Caki2 (cell line): ENCODE measurements around the gene NUP205. TPM values are rescaled to one million over a fixed set of nuclear protein-coding genes. Genes with fewer than 3 reads are reported as not detected.
"Not testable (repeated sequence)": the region's sequence is repeated elsewhere in the genome, so short reads cannot be mapped to it uniquely, and the experiment has no call there.

Experiments used
- DNase-seq: peaks from one replicate; pipeline ENCODE4 v3.0.0-alpha.2; 2015; ENCODE audit warnings: low read depth
- in situ Hi-C: cut with HindIII; loops from 2 replicates; pipeline ENCODE4 v1.10.0; 2016; ENCODE audit warnings: low sequenced_read_pairs, low pct_unique_long_range_greater_than_20kb, mixed read lengths
- total RNA-seq: library from RNA; depleted of rRNA; stranded (reverse); fragments of >200 nt; shearing (Covaris generic); gene quantifications from 2 replicates; pipeline ENCODE4 v1.2.3, GENCODE V29; 2014; ENCODE audit warnings: low replicate concordance

The NUP205 gene
- total RNA-seq, 1 experiment from 2014 or later: 38.6 TPM

- no peak for DNase-seq
- in situ Hi-C loops: no loop called here
Observed at GRCh38 chr7:135597926-135598305, 40.2 kb downstream of the NUP205 start.

GRCh38 chr7:135599471-135599870 lies 41.8 kb downstream of the NUP205 start:
- no peak for DNase-seq
- in situ Hi-C loops: no loop called here

DNA sequence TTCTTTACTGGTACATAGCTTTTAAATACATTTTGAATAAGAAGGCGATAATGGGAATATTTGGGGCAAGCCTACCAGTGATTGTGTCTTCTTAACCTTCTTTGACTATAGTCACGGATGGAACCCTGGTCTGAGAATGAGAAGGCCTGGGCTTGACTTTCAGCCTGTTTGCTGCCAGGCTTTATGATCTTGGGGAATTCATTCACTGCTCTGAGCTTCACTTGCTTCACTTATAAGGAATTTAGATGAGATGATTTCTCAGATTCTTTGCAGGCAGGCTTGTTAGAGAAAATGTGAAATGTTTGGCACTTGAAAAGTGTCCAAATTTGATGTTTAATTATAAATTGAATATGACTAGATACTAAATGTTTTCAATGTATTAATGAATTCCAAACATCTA lies 42.5 kb downstream of the NUP205 start:
- no peak for DNase-seq
- in situ Hi-C loops: no loop called here

DNA sequence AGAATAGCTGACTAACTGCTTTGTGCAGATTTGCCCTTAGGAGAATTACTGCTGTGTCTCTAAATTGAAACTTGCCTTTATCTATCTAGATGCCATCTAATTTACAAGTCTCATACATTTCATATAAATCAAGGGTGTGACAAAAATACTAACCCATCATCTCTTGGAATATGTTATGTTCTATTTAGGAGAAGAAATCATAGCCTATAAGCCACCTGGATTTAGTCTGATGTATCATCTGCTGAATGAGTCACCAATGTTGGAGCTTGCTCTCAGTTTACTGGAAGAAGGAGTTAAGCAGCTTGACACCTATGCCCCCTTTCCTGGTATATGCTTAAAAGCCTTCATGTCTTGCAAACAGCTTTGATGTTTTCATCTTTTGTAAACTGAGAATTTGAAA lies 43.5 kb downstream of the NUP205 start:
- in situ Hi-C loops: no loop called here
- no peak for DNase-seq

DNA sequence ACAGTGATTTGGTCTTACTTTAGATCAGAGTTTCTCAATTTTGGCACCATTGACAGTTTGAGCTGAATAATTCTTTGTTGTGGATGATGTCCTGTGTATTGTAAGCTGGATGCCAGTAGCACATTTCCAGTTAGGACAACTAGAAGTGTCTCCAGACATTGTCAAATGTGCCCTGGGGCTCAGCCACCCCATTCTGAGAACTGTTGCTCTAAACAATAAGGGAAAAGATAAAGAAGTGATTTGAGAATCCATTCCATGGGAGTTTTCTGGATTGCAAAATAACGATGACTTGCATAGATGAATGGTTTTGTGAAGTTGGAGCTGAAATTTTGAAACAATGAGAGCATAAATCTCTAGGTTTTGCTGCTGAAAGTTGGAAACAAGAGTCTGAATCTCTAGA lies 44.6 kb downstream of the NUP205 start:
- no peak for DNase-seq
- in situ Hi-C loops: no loop called here

DNA sequence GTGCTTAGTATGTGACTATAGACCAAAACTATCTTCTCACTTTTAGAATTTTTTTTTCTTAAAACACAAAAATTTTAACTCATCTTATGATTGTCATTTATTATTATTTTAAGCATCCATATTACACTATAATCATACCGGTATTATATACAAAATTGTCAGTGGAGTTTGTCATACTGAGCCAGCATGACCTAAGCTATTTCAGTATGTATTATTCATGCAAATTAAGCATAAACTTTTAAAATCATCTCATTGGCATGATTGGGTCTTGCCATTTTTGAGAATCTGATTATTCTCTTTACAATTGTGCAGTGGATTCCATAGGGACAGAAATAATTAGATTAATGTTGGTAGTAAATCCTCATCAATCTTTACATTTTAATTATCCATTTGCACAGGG lies 58.4 kb downstream of the NUP205 start:
- in situ Hi-C loops: no loop called here
- DNase-seq: no peak

- in situ Hi-C loops: no loop called here
- no peak for DNase-seq
Observed at GRCh38 chr7:135617781-135618180, 60.1 kb downstream of the NUP205 start.

DNA sequence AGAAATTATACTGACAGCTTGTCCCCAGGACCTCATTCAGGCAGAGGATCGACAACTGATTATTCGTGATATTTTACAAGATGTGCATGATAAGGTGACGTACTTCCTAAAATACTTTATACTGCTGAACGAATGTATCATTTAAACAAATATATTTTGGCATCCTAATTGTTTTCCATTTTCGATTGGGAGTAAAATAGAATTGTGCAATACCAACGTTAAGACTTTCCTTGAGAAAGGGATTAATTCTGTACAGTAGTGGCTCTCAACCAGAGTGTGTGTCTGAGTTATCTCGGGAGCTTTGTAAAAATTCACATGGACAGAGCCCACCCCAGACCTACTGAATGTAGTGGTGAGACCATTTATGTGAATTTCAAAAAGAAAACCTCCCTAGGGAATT lies 60.8 kb downstream of the NUP205 start:
- DNase-seq: no peak
- in situ Hi-C loops: no loop called here

- in situ Hi-C loops: no loop called here
- no peak for DNase-seq
Observed at GRCh38 chr7:135620447-135620846, 62.7 kb downstream of the NUP205 start.

- in situ Hi-C loops: no loop called here
- peak; percentile 76 for DNase-seq
Observed at GRCh38 chr7:135620980-135621850, 63.5 kb downstream of the NUP205 start.

DNA sequence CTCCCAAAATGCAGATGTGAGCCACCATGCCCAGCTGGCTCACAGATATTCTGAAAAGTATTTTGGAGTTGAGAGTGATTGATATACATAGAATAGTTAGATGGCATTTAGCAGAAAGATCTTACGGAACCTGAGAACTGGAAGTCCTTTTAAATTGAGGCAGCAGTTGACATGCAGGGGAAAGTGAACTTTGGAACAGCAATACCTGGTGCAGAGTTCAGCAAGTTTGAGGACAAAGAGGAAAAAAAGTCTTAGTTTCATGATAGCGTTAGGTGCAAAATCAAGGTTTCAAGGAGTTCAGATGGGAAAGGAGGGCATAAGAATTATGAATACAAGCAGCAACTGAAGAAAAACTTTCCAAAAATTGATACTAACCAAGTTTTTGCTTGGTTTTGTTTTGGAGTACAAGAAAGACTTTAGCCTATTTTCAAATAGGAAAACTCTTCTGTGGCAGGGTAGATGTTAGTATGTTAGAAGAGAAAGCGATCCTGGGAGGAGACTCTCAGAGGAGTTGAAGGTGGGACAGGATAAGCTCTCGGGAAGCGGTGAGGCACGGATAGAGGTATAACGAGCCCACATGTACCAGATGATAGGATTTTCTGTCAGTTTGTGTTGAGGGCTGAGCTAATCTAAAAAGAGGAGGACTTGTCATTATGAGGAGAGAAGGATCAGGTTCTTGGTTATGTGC lies 76.6 kb downstream of the NUP205 start:
- in situ Hi-C loops: no loop called here
- no peak for DNase-seq

GRCh38 chr7:135639690-135640089 lies 82.0 kb downstream of the NUP205 start:
- in situ Hi-C loops, DNase-seq: not testable (repeated sequence)

- in situ Hi-C loops: no loop called here
Observed at GRCh38 chr7:135644154-135644553, 86.4 kb downstream of the NUP205 start.

GRCh38 chr7:135644729-135645128 lies 87.0 kb downstream of the NUP205 start:
- in situ Hi-C loops: no loop called here
- DNase-seq: no peak

More at GRCh38 chr7:135644154-135644553, 86.4 kb downstream of the NUP205 start:
- DNase-seq: no peak

DNA sequence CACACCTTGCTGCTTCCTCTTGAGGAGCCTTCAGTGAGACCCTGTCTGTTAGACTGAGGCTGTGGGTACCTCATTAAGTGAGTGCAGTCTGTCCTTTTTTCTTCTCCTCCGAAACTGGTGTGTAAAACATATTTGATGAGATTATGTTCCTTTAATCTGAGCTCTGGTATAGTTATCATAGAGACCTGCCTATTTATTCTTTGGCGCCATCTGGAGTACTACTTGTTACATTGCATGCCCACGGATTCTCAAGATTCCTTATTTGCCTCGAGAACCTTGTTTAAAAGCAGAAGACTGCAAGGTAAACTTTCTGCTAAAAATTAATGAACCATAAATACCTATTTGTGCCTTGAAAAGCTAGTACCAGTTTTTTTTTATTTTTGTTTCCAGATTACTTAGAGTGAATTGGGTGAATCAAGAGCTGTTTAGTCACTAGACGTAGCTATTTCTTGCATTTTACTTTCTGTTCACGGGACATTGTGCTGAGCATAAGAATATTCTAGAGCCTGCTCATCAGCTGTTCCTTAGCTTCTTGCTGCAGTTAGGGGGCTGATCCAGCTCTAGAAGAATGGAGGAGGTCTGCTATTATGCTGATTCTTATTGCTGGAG lies 87.7 kb downstream of the NUP205 start:
- in situ Hi-C loops: no loop called here
- peak; percentile 28 for DNase-seq

DNA sequence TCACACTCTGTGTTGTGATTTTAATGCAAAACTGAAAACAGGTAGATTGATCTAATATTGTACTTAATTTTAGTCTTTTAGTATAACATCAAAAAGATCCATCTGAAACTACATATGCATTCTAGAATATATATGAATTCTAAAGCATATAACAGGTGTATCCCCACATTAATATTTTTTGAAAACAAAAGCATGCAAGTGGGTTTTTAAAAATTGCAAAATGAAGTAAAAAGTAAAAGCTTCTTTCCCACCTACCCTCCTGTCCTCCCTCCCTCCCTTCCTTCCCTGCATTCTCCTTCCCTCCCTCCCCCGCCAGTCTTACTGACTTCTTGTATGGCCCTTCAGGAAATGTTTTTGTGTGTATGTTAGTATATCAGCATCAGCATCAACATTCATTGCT lies 90.0 kb downstream of the NUP205 start:
- no peak for DNase-seq
- in situ Hi-C loops: no loop called here

GRCh38 chr7:135648235-135648634 lies 90.5 kb downstream of the NUP205 start:
- no peak for DNase-seq
- in situ Hi-C loops: no loop called here

DNA sequence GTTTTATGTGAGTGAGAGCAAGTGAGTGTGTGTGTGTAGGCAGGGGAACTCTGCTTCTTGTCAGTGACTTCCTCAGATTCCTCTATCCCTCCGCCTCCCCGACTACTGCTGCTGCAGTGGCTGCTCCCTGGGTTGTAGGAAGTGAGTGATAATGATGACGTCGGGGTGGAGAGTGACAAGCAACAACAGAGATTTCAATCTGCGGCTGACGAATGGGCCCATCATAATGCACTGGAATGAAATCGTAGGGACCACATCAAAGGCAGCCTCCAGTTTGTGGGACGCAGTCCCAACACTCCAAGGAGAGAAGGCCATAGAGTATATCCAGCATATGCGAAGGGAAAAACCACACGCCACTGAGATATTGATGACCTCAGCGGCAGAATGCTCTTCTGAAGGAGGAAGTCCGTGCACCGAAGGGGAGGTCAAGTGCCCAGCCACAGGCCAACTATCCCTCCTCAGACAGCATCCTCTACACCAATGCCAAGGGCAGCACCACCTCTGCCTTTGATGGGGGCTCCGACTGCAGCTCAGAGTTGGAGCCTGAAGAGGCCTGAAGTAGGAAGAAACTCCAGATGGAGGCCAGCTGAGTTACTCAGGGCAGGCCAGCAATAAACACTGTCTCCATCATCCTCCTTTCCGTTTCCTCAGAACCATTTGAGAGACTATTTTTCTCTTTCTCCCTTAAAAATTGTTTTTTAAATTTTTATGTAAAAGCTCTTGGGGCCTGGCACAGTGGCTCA lies 93.3 kb downstream of the NUP205 start:
- no peak for DNase-seq

More for the DNA sequence above, 93.3 kb downstream of the NUP205 start:
- in situ Hi-C loops: no loop called here
